GM12878 (cell line): ENCODE results near the gene TBCCD1. TPM values are rescaled to one million over a fixed set of nuclear protein-coding genes. Genes with fewer than 3 reads are reported as not detected.

Experiments used
- ATAC-seq: fragments of 200-7000 bp; cut with Tn5 transposase; 3 replicates; pipeline ENCODE4 v1.9.1; 2020; ENCODE audit warnings: mild to moderate bottlenecking, moderate library complexity
- BruUV-seq: library from RNA; stranded (reverse); fragments of 400-500 nt; replicated peaks from 2 replicates; lab custom pipeline; 2021; lab: Mats Ljungman, UMichigan
- CTCF ChIA-PET: fragments of 300-600 bp; sonication (Branson Sonifier 250); formaldehyde crosslinking; extraction: SDS; loops from one replicate; lab custom pipeline; 2021; ENCODE audit warnings: inconsistent platforms; lab: Yijun Ruan, JAX
- POLR2A ChIA-PET: fragments of 350-600 bp; formaldehyde crosslinking; extraction: SDS; loops from one replicate; lab custom pipeline; 2021; ENCODE audit warnings: inconsistent platforms; lab: Charles Lee
- RAD21 ChIA-PET: fragments of 300-600 bp; sonication (Branson Sonifier 250); formaldehyde crosslinking; loops from one replicate; lab custom pipeline; 2023; ENCODE audit warnings: antibody characterized with exemption; ENCODE audit not compliant: unreplicated experiment; lab: Charles Lee
- SMC1A ChIA-PET: fragments of 300-600 bp; sonication (Branson Sonifier 250); formaldehyde crosslinking; loops from one replicate; lab custom pipeline; 2023; ENCODE audit not compliant: unreplicated experiment, uncharacterized antibody; lab: Charles Lee
- DNase-seq: peaks from one replicate; pipeline ENCODE4 v3.0.0-alpha.2; 2011; ENCODE audit warnings: low read depth, low spot score
- FAIRE-seq: peaks from 3 replicates; lab custom pipeline; 2011; peaks lifted over from hg19 to GRCh38; lab: Jason Lieb, UNC
- H2AFZ ChIP-seq: 2 replicates; pipeline ENCODE4 v1.6.0; 2011; ENCODE audit warnings: low read depth, low read length, control low read depth; ENCODE audit not compliant: control insufficient read depth
- H3K27ac ChIP-seq: 2 replicates; pipeline ENCODE4 v1.5.1; 2011; ENCODE audit warnings: control low read depth; ENCODE audit not compliant: control insufficient read depth, insufficient read depth
- H3K27me3 ChIP-seq, 2 experiments: replicated peaks in 1 of 2; 2 replicates each; pipeline versions ENCODE4 v1.6.0 to v1.6.1; 2011; ENCODE audit warnings: low read length in 1 of 2; ENCODE audit not compliant: control insufficient read depth in 2 of 2, insufficient read depth in 2 of 2
- H3K36me3 ChIP-seq, 2 experiments: 2 replicates each; pipeline ENCODE4 v1.5.1; 2011; ENCODE audit warnings: low read length in 1 of 2; ENCODE audit not compliant: control insufficient read depth in 2 of 2, insufficient read depth in 2 of 2
- H3K4me1 ChIP-seq: 2 replicates; pipeline ENCODE4 v1.6.1; 2011; ENCODE audit warnings: mild to moderate bottlenecking, low read length, moderate library complexity, mixed read lengths; ENCODE audit not compliant: control insufficient read depth, insufficient read depth
- H3K4me2 ChIP-seq: 2 replicates; pipeline ENCODE4 v1.6.0; 2011; ENCODE audit warnings: control low read depth; ENCODE audit not compliant: control insufficient read depth, insufficient read depth
- H3K4me3 ChIP-seq: fragments of 200-600 bp; sonication (generic); 2 replicates; pipeline ENCODE4 v1.5.1; 2016
- H3K79me2 ChIP-seq: 2 replicates; pipeline ENCODE4 v1.6.0; 2011; ENCODE audit warnings: low read length; ENCODE audit not compliant: control insufficient read depth, insufficient read depth
- H3K9ac ChIP-seq: 2 replicates; pipeline ENCODE4 v1.8.0; 2011; ENCODE audit warnings: low read length, control low read depth, mixed read lengths; ENCODE audit not compliant: control insufficient read depth, insufficient read depth
- H3K9me3 ChIP-seq: replicated peaks from 3 replicates; pipeline ENCODE4 v1.5.1; 2011; ENCODE audit warnings: mild to moderate bottlenecking, low read length; ENCODE audit not compliant: control insufficient read depth, insufficient read depth
- H4K20me1 ChIP-seq: 2 replicates; pipeline ENCODE4 v1.6.0; 2011; ENCODE audit not compliant: control insufficient read depth, insufficient read depth
- ATF3 ChIP-seq: IDR thresholded peaks from 2 replicates; pipeline ENCODE4 v1.6.1; 2011; ENCODE audit warnings: low read depth, mild to moderate bottlenecking, low read length, moderate library complexity, borderline replicate concordance; ENCODE audit errors: extremely low read depth
- CBFB ChIP-seq: IDR thresholded peaks from 2 replicates; pipeline ENCODE4 v1.6.1; 2016; ENCODE audit warnings: antibody characterized with exemption, low read depth
- CHD1 ChIP-seq: IDR thresholded peaks from 2 replicates; pipeline ENCODE4 v1.6.1; 2012; ENCODE audit warnings: low read depth, low read length, improper control_type of control experiment
- DPF2 ChIP-seq: fragments of 450-650 bp; IDR thresholded peaks from 2 replicates; pipeline ENCODE4 v1.6.1; 2017; ENCODE audit warnings: mild to moderate bottlenecking
- FOXM1 ChIP-seq: IDR thresholded peaks from 2 replicates; pipeline ENCODE4 v1.6.1; 2012; ENCODE audit warnings: low read depth, mild to moderate bottlenecking, inconsistent platforms, low read length, moderate library complexity
- MEF2A ChIP-seq: IDR thresholded peaks from 2 replicates; pipeline ENCODE4 v1.6.1; 2011; ENCODE audit warnings: low read depth, mild to moderate bottlenecking, low read length, moderate library complexity; ENCODE audit not compliant: insufficient read depth
- PML ChIP-seq: IDR thresholded peaks from 2 replicates; pipeline ENCODE4 v1.6.1; 2012; ENCODE audit warnings: low read length, inconsistent platforms
- RUNX3 ChIP-seq: IDR thresholded peaks from 2 replicates; pipeline ENCODE4 v1.6.1; 2012; ENCODE audit warnings: low read length, inconsistent platforms
- TCF12 ChIP-seq: IDR thresholded peaks from 2 replicates; pipeline ENCODE4 v1.6.1; 2011; ENCODE audit warnings: low read depth, mild to moderate bottlenecking, low read length
- ZBTB11 ChIP-seq: fragments of 450-650 bp; formaldehyde crosslinking; IDR thresholded peaks from 2 replicates; pipeline ENCODE4 v1.5.0; 2022; ENCODE audit warnings: mild to moderate bottlenecking, missing genetic modification characterization
- ZNF24 ChIP-seq: fragments of 450-650 bp; IDR thresholded peaks from 2 replicates; pipeline ENCODE4 v1.6.1; 2017; ENCODE audit warnings: antibody characterized with exemption, mild to moderate bottlenecking
- ZNF622 ChIP-seq: fragments of 450-650 bp; IDR thresholded peaks from 2 replicates; pipeline ENCODE4 v1.6.1; 2017; ENCODE audit warnings: mild to moderate bottlenecking, inconsistent platforms
- in situ Hi-C: fragments of 300-500 bp; cut with MboI; formaldehyde crosslinking; loops from 9 replicates; pipeline ENCODE4 v1.14.3; 2018; ENCODE audit warnings: mixed read lengths
- intact Hi-C: fragments of 100-400 bp; cut with micrococcal nuclease; formaldehyde crosslinking; loops from one replicate; pipeline ENCODE4 v1.14.2; 2022; ENCODE audit not compliant: unreplicated experiment
- polyA plus RNA-seq, 11 experiments: library from polyadenylated mRNA; depleted of rRNA in 4 of 11; unstranded in 6 of 11; stranded (reverse) in 5 of 11; fragments of >200 nt; fragmentation: Nextera tagmentation in 4 of 11; fragmentation: Illumina TruSeq in 1 of 11; extraction: Ambion mirVana in 4 of 11; extraction: Trizol in 1 of 11; gene quantifications; 1 replicate in 1 of 11; 2 replicates in 10 of 11; pipeline versions ENCODE4 v1.2.1 to v1.2.3, GENCODE V29; 2011 to 2016; ENCODE audit warnings: inconsistent platforms in 2 of 11, missing spikeins in 2 of 11, low read depth in 1 of 11
- total RNA-seq, 4 experiments: library from RNA; depleted of rRNA in 3 of 4; stranded (reverse); fragments of >200 nt in 3 of 4; fragmentation: Illumina TruSeq in 1 of 4; extraction: Trizol in 1 of 4; gene quantifications; 2 replicates each; pipeline versions ENCODE4 v1.2.1 to v1.2.3, GENCODE V29; 2013 to 2021

Gene TBCCD1
- total and polyA plus RNA-seq, 10 of the 15 experiments (the other 5 are each of a cell fraction or from before 2014, with no cell fraction given) = 6.9 to 23.4 (median 14.7) TPM

GRCh38 chr3:186564586-186564985 is 2.6 kb downstream of the TBCCD1 start:
- Histone ChIP-seq H3K79me2 (peaks cover 27% of the 10 kb centered on the region), H3K4me2 (0 out of 2 replicates have a peak overlapping the region, but pooled peaks have one; percentile 7), H3K27ac (no peak overlapping the region), H3K9me3 (no peaks in the 10 kb centered on the region), H3K36me3 (no peaks in the 10 kb centered on the region; a peak in 2 of 4 replicates), H3K4me3 (no peak overlapping the region), H3K27me3 (no peaks in the 10 kb centered on the region), H3K9ac (no peak overlapping the region), H3K4me1 (peaks cover 6% of the 10 kb centered on the region), H2AFZ (no peak overlapping the region), H4K20me1 (no peaks in the 10 kb centered on the region)
- ChIA-PET CTCF (interaction anchor here (1.3 to 3.2 kb wide), 7 partner anchors 9 to 621 kb away, joined by 3 to 16 read pairs (median 4); no protein-coding TSS in a partner anchor), SMC1A (interaction anchor here (1.1 to 5.1 kb wide), 4 partner anchors 25 to 320 kb away, joined by 3 to 36 read pairs (median 5); no protein-coding TSS in a partner anchor), POLR2A (interaction anchor here (4.0 kb wide), 1 partner anchor 30 kb away, joined by 17 read pairs; no protein-coding TSS in a partner anchor), RAD21 (interaction anchor here (0.5 to 1.8 kb wide), 2 partner anchors 140 to 581 kb away, joined by 4 read pairs; no protein-coding TSS in a partner anchor)
- BruUV-seq = no TSS peak
- no peak for DNase-seq
- TF ChIP-seq DPF2 (no peak), ZBTB11 (CRISPR knock-in tag) (no peak), RUNX3 (no peak), MEF2A (no peak), ZNF622 (no peak), PML (no peak), TCF12 (no peak), CBFB (no peak), ATF3 (no peak), ZNF24 (no peak), CHD1 (no peak), FOXM1 (no peak)
- intact Hi-C loops (no loop called here), in situ Hi-C loops (no loop called here)
- ATAC-seq = no peak
- no peak for FAIRE-seq
